ENCODE data around the gene ZNHIT1. TPM values are rescaled to one million over a fixed set of nuclear protein-coding genes. Genes with fewer than 3 reads are reported as not detected.

ZNHIT1 gene
- total RNA-seq, 2 experiments from 2014 or later: 59.9 to 60.5 TPM

- ChIA-PET CTCF (interaction anchor here (1.1 to 2.8 kb wide), 9 partner anchors 9 to 108 kb away, joined by 4 to 29 read pairs (median 6); partner anchors contain the start of genes FIS1, VGF and ZNHIT1), POLR2A (interaction anchor here (0.8 to 1.5 kb wide), 5 partner anchors 9 to 70 kb away, joined by 3 read pairs; partner anchors contain the start of gene VGF)
- H3K27ac Mint-ChIP-seq: no peak overlapping the region
These were observed 43.6 kb upstream of the ZNHIT1 start for GRCh38 chr7:101174322-101174854.

DNA sequence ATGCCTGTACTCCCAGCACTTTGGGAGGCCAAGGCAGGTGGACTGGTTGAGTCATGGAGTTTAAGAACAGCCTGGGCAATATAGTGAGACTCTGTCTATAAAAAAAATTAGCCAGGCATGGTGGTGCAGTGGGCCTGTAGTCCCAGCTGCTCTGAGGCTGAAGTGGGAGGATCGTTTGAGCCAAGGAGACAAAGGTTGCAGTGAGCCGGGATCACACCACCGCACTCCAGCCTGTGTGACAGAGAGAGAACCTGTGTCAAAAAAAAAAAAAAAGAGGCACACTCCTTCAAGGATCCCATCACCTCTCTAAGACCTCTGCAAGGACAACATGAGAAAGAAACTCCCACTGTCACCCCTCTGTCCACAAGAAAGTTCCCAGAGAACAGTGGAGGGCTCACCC is 42.3 kb upstream of the ZNHIT1 start:
- POLR2A ChIA-PET: interaction anchor here (1.5 kb wide), 1 partner anchor 91 kb away, joined by 5 read pairs; the partner anchor contains the start of gene TRIM56
- Mint-ChIP-seq H3K27ac (no peak overlapping the region), H3K4me1 (peaks cover 29% of the 10 kb centered on the region), H3K36me3 (ENCODE audit: low read depth) (peaks cover 3% of the 10 kb centered on the region), H3K4me3 (no peak overlapping the region), H3K27me3 (peaks cover 83% of the 10 kb centered on the region), H3K9me3 (no peaks in the 10 kb centered on the region)
- CTCF ChIA-PET: interaction anchor here (2.1 to 2.8 kb wide), 2 partner anchors 17 to 31 kb away, joined by 8 to 26 read pairs; no protein-coding TSS in a partner anchor
- no peak for DNase-seq

More at GRCh38 chr7:101174322-101174854, 43.6 kb upstream of the ZNHIT1 start:
- peaks cover 3% of the 10 kb centered on the region for H3K36me3 Mint-ChIP-seq (ENCODE audit: low read depth)
- peaks cover 87% of the 10 kb centered on the region for H3K27me3 Mint-ChIP-seq
- H3K4me3 Mint-ChIP-seq: peak overlapping the region; percentile 51
- H3K4me1 Mint-ChIP-seq: peaks cover 39% of the 10 kb centered on the region
- H3K9me3 Mint-ChIP-seq: no peaks in the 10 kb centered on the region
- DNase-seq: no peak

GRCh38 chr7:101177644-101178043 is 40.3 kb upstream of the ZNHIT1 start:
- POLR2A ChIA-PET: no interaction called here
- no peak overlapping the region for H3K4me3 Mint-ChIP-seq
- no peaks in the 10 kb centered on the region for H3K9me3 Mint-ChIP-seq
- peaks cover 81% of the 10 kb centered on the region for H3K27me3 Mint-ChIP-seq
- peaks cover 15% of the 10 kb centered on the region for H3K4me1 Mint-ChIP-seq
- DNase-seq: no peak
- no peak overlapping the region for H3K27ac Mint-ChIP-seq
- peaks cover 3% of the 10 kb centered on the region for H3K36me3 Mint-ChIP-seq (ENCODE audit: low read depth)
- CTCF ChIA-PET: interaction anchor here (1.4 to 2.1 kb wide), 2 partner anchors 15 to 39 kb away, joined by 3 to 8 read pairs; no protein-coding TSS in a partner anchor

- DNase-seq: no peak
- no peak overlapping the region for H3K4me3 Mint-ChIP-seq
- CTCF ChIA-PET: interaction anchor here (1.3 kb wide), 1 partner anchor 14 kb away, joined by 3 read pairs; no protein-coding TSS in a partner anchor
- peaks cover 6% of the 10 kb centered on the region for H3K4me1 Mint-ChIP-seq
- H3K27me3 Mint-ChIP-seq: peaks cover 71% of the 10 kb centered on the region
- no peak overlapping the region for H3K27ac Mint-ChIP-seq
- POLR2A ChIA-PET: no interaction called here
- peaks cover under 1% of the 10 kb centered on the region for H3K36me3 Mint-ChIP-seq (ENCODE audit: low read depth)
- H3K9me3 Mint-ChIP-seq: no peaks in the 10 kb centered on the region
These were observed 38.8 kb upstream of the ZNHIT1 start for GRCh38 chr7:101179117-101179516.

DNA sequence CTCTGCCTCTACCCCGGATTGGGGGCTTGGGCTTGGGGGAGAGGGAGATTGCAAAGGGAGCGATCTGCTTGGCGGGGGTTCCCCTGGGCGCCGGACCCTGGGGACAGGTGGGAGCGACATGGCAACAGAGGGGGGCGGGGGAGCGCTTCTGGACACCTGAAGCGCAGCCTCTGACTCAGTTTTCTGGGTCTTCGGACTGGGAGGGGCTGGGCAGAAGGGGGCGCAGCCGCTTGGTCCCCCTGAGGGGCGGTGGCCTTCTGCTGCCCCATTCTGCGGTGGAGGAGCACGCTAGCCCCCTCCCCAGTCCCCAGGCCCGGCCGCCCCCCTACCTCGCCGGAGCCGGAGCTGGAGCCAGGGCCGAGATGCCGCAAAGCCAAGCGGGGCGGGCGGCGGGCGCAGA is 38.3 kb upstream of the ZNHIT1 start:
- peaks cover 67% of the 10 kb centered on the region for H3K27me3 Mint-ChIP-seq
- no peak overlapping the region for H3K4me3 Mint-ChIP-seq
- H3K27ac Mint-ChIP-seq: no peak overlapping the region
- ChIA-PET CTCF (no interaction called here), POLR2A (no interaction called here)
- DNase-seq: no peak
- peaks cover 2% of the 10 kb centered on the region for H3K4me1 Mint-ChIP-seq
- H3K36me3 Mint-ChIP-seq (ENCODE audit: low read depth): no peaks in the 10 kb centered on the region
- H3K9me3 Mint-ChIP-seq: no peaks in the 10 kb centered on the region

DNA sequence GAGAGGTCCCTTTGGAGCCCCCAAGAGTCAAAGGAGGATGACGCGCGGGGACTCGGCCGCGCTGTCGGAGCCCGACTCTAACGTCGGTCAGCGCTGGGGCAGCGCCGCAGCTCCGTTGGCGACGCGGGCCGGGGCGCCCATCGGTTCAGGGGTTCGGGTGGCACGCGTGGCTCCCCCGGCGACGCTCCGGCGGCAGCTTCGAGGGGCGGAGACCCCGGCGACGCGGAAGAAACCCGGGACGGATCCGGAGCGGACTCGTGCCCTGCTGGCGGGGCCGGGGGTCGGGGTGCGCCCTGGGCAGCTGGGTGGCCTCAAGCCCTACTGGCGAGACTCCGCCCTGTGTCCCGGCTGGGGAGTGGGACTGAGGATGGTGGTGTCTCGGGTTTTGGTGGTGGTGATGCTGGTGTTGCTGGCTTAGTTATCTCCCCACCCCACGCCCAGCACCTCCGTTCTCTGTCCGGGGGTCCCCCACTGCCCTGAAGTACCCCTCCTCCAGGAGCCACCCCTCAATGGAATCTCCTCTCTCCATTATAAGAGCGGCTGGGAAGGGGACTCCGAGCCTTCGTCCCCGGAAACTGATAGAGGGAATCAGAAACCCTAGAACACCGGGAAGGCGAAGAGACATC is 37.7 kb upstream of the ZNHIT1 start, which contains the start of gene NAT16:
Gene NAT16, minus strand, starts transcription at position 164 of the 626 bp plus-strand sequence. CDS start 5,486 bp downstream, outside the sequence.
- no peak for DNase-seq
- CTCF ChIA-PET: no interaction called here
- Mint-ChIP-seq H3K27ac (no peak within 1 kb of the TSS), H3K4me3 (no peak within 1 kb of the TSS), H3K36me3 (ENCODE audit: low read depth) (no peaks in the 10 kb centered on the region), H3K9me3 (no peaks in the 10 kb centered on the region), H3K27me3 (peaks cover 67% of the 10 kb centered on the region), H3K4me1 (peaks cover 2% of the 10 kb centered on the region)
- POLR2A ChIA-PET: no interaction called here

GRCh38 chr7:101185258-101185839 is 32.6 kb upstream of the ZNHIT1 start:
- ChIA-PET POLR2A (interaction anchor here (0.7 kb wide), 1 partner anchor 14 kb away, joined by 3 read pairs; no protein-coding TSS in a partner anchor), CTCF (interaction anchor here (0.6 to 1.7 kb wide), 2 partner anchors 41 to 108 kb away, joined by 3 to 11 read pairs; no protein-coding TSS in a partner anchor)
- Mint-ChIP-seq H3K27me3 (peaks cover 34% of the 10 kb centered on the region), H3K36me3 (ENCODE audit: low read depth) (no peaks in the 10 kb centered on the region), H3K27ac (no peak overlapping the region), H3K4me3 (no peak overlapping the region), H3K9me3 (no peaks in the 10 kb centered on the region), H3K4me1 (no peaks in the 10 kb centered on the region)
- DNase-seq: no peak

GRCh38 chr7:101186194-101186593 is 31.8 kb upstream of the ZNHIT1 start:
- H3K27me3 Mint-ChIP-seq: peaks cover 26% of the 10 kb centered on the region
- H3K36me3 Mint-ChIP-seq (ENCODE audit: low read depth): no peaks in the 10 kb centered on the region
- no peak for DNase-seq
- H3K27ac Mint-ChIP-seq: no peak overlapping the region
- ChIA-PET POLR2A (interaction anchor here (0.7 kb wide), 2 partner anchors 15 to 411 kb away, joined by 3 read pairs; no protein-coding TSS in a partner anchor), CTCF (interaction anchor here (0.7 kb wide), 1 partner anchor 1240 kb away, joined by 3 read pairs; no protein-coding TSS in a partner anchor)
- H3K4me3 Mint-ChIP-seq: no peak overlapping the region
- no peaks in the 10 kb centered on the region for H3K4me1 Mint-ChIP-seq
- H3K9me3 Mint-ChIP-seq: no peaks in the 10 kb centered on the region

GRCh38 chr7:101186844-101187428 is 31.0 kb upstream of the ZNHIT1 start:
- Mint-ChIP-seq H3K36me3 (ENCODE audit: low read depth) (no peaks in the 10 kb centered on the region), H3K27ac (no peak overlapping the region), H3K27me3 (peaks cover 24% of the 10 kb centered on the region), H3K9me3 (no peaks in the 10 kb centered on the region), H3K4me3 (no peak overlapping the region), H3K4me1 (no peaks in the 10 kb centered on the region)
- no peak for DNase-seq
- POLR2A ChIA-PET: interaction anchor here (0.7 kb wide), 1 partner anchor 411 kb away, joined by 3 read pairs; no protein-coding TSS in a partner anchor
- CTCF ChIA-PET: interaction anchor here (1.1 to 1.5 kb wide), 2 partner anchors 31 to 57 kb away, joined by 3 to 5 read pairs; partner anchors contain the start of genes PLOD3 and ZNHIT1

DNA sequence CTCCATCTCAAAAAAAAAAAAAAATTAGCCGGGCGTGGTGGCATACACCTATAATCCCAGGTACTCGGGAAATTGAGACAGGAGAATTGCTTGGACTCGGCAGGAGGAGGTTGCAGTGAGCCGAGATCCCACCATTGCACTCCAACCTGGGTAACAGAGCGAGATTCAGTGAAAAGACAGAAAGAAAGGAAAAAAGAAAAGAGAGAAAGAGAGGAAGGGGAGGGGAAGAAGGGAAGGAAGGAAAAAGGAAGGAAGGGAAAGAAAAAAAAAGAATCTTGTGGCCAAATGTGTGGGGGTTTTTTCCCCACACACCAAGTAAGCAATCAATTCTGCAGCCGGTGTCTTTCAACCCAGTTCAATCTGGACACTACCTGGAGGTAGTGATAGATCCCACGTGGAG is 28.9 kb upstream of the ZNHIT1 start:
- no peak for DNase-seq
- no peak overlapping the region for H3K27ac Mint-ChIP-seq
- H3K36me3 Mint-ChIP-seq (ENCODE audit: low read depth): no peaks in the 10 kb centered on the region
- peaks cover 18% of the 10 kb centered on the region for H3K27me3 Mint-ChIP-seq
- ChIA-PET CTCF (interaction anchor here (1.2 kb wide), 1 partner anchor 18 kb away, joined by 4 read pairs; no protein-coding TSS in a partner anchor), POLR2A (no interaction called here)
- no peaks in the 10 kb centered on the region for H3K9me3 Mint-ChIP-seq
- H3K4me3 Mint-ChIP-seq: no peak overlapping the region
- peaks cover 6% of the 10 kb centered on the region for H3K4me1 Mint-ChIP-seq

DNA sequence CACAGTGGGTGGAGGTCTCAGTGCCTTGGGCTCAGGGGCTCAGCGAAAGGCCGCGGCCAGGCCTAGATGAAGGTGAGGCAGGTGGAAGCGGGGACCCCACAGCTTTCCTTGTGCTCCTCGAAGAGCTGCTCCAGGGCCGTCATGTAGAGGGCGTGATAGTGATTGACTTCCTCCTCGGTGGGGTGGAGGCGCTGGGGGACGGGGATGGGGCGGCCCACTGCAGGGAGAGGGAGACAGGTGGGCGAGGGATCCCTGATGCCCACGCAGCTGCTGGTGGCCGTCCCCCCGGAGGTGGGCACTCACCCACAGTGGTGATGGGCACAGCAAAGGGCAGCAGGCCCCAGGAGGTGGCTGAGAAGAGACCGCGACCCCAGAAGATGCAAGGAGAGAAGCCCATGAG is 22.1 kb upstream of the ZNHIT1 start:
- no peaks in the 10 kb centered on the region for H3K9me3 Mint-ChIP-seq
- no peaks in the 10 kb centered on the region for H3K36me3 Mint-ChIP-seq (ENCODE audit: low read depth)
- POLR2A ChIA-PET: no interaction called here
- peaks cover 14% of the 10 kb centered on the region for H3K27me3 Mint-ChIP-seq
- H3K4me3 Mint-ChIP-seq: no peak overlapping the region
- no peak overlapping the region for H3K27ac Mint-ChIP-seq
- CTCF ChIA-PET: interaction anchor here (1.1 to 6.2 kb wide), 5 partner anchors 22 to 87 kb away, joined by 4 to 208 read pairs (median 7); no protein-coding TSS in a partner anchor
- no peak for DNase-seq
- peaks cover 8% of the 10 kb centered on the region for H3K4me1 Mint-ChIP-seq

GRCh38 chr7:101197991-101198390 is 20.0 kb upstream of the ZNHIT1 start:
- H3K27me3 Mint-ChIP-seq: peaks cover 25% of the 10 kb centered on the region
- H3K4me3 Mint-ChIP-seq: no peak overlapping the region
- DNase-seq: no peak
- no peaks in the 10 kb centered on the region for H3K36me3 Mint-ChIP-seq (ENCODE audit: low read depth)
- H3K9me3 Mint-ChIP-seq: no peaks in the 10 kb centered on the region
- H3K27ac Mint-ChIP-seq: no peak overlapping the region
- ChIA-PET POLR2A (no interaction called here), CTCF (no interaction called here)
- H3K4me1 Mint-ChIP-seq: peaks cover 8% of the 10 kb centered on the region

- no peaks in the 10 kb centered on the region for H3K9me3 Mint-ChIP-seq
- peaks cover 27% of the 10 kb centered on the region for H3K27me3 Mint-ChIP-seq
- CTCF ChIA-PET: no interaction called here
- H3K4me3 Mint-ChIP-seq: no peak overlapping the region
- no peak overlapping the region for H3K27ac Mint-ChIP-seq
- POLR2A ChIA-PET: no interaction called here
- H3K36me3 Mint-ChIP-seq (ENCODE audit: low read depth): no peaks in the 10 kb centered on the region
- H3K4me1 Mint-ChIP-seq: peaks cover 8% of the 10 kb centered on the region
- no peak for DNase-seq
These were observed 19.5 kb upstream of the ZNHIT1 start for GRCh38 chr7:101198476-101198875.

Data from activated CD4-positive, alpha-beta memory T cell treated with anti-CD3 and anti-CD28 coated beads, Interleukin-2, amount 10 ng/mL, durations not matched to agents 7 days and 5 days (primary cell).